Kidney epithelial cell (primary cell): ENCODE results near the gene TBC1D17. TPM values are rescaled to one million over a fixed set of nuclear protein-coding genes. Genes with fewer than 3 reads are reported as not detected.

Experiments
- DNase-seq: peaks from one replicate; pipeline ENCODE4 v3.0.0-alpha.2; 2010; ENCODE audit warnings: low read depth
- H3K27me3 ChIP-seq: 2 replicates; pipeline ENCODE4 v1.6.0; 2011; ENCODE audit warnings: low read length; ENCODE audit not compliant: control insufficient read depth, insufficient read depth
- H3K36me3 ChIP-seq: 2 replicates; pipeline ENCODE4 v1.5.1; 2011; ENCODE audit warnings: low read length; ENCODE audit not compliant: control insufficient read depth, insufficient read depth
- H3K4me3 ChIP-seq: 2 replicates; pipeline ENCODE4 v1.5.1; 2011; ENCODE audit warnings: low read depth, mild to moderate bottlenecking, control low read depth, low read length
- total RNA-seq: library from RNA; depleted of rRNA; stranded (reverse); fragments of >200 nt; gene quantifications from 2 replicates; pipeline ENCODE4 v1.2.3, GENCODE V29; 2015
- TF ChIP-seq, protein P1 (sequence below): IDR thresholded peaks from 2 replicates; pipeline ENCODE4 v1.5.1; 2011; ENCODE audit warnings: mild to moderate bottlenecking, moderate library complexity, low read length, control low read depth, inconsistent platforms; ENCODE audit not compliant: insufficient read depth, poor library complexity, severe bottlenecking

TBC1D17 gene
- total RNA-seq, 1 donor from 2014 or later, result 17.4 TPM

DNA sequence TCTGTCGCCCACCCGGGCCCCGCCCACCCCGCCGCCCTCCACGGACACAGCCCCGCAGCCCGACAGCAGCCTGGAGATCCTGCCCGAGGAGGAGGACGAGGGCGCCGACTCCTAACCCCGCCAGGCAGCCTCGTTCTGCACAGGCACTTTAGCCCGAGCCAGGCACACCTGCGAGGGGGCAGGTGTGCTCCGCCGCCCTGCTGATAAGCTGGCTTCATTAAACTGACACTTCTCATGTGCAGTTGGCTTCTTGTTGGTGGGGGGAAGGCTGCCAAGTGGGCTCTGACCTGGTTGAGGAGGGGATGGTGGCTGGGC is 11.0 kb downstream of the TBC1D17 start:
- TF ChIP-seq, protein P1, sequence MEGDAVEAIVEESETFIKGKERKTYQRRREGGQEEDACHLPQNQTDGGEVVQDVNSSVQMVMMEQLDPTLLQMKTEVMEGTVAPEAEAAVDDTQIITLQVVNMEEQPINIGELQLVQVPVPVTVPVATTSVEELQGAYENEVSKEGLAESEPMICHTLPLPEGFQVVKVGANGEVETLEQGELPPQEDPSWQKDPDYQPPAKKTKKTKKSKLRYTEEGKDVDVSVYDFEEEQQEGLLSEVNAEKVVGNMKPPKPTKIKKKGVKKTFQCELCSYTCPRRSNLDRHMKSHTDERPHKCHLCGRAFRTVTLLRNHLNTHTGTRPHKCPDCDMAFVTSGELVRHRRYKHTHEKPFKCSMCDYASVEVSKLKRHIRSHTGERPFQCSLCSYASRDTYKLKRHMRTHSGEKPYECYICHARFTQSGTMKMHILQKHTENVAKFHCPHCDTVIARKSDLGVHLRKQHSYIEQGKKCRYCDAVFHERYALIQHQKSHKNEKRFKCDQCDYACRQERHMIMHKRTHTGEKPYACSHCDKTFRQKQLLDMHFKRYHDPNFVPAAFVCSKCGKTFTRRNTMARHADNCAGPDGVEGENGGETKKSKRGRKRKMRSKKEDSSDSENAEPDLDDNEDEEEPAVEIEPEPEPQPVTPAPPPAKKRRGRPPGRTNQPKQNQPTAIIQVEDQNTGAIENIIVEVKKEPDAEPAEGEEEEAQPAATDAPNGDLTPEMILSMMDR, result no peak
- H3K27me3 ChIP-seq, result peaks cover 8% of the 10 kb centered on the region
- DNase-seq, result no peak

DNA sequence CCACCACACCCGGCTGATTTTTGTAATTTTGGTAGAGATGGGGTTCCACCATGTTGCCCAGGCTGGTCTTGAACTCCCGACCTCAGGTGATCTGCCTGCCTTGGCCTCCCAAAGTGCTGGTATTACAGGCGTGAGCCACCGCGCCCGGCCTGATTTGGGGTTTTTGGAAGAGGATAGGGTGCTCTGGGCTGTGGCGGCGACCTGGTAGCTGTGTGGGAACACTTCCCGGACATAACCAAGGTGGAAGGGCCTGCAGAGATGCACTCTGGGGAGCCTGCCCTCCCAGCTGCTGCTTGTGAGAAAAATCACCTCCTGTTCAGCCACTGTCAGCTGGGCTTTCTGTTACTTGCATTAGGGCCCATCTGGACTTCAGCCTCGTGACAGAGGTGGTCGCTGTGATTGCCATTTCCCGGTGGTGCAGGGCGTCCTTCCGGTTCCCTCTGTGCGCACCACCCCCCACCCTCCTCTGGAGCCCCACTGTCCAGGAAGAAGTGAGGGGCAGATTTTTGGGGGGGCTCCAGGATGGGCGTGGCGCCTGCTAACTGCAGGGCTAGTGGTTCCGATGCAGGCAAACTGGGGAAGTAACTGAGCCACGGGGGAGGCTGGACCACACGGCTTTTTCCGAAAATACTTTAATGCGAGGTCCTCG is 11.7 kb downstream of the TBC1D17 start:
- H3K4me3 ChIP-seq, result no peak overlapping the region
- TF ChIP-seq, protein P1, result no peak
- H3K36me3 ChIP-seq, result no peaks in the 10 kb centered on the region
- H3K27me3 ChIP-seq, result peaks cover 8% of the 10 kb centered on the region
- no peak for DNase-seq

More for the DNA sequence above, 11.0 kb downstream of the TBC1D17 start:
- Histone ChIP-seq H3K4me3 (no peak overlapping the region), H3K36me3 (peaks cover 1% of the 10 kb centered on the region)

GRCh38 chr19:49889687-49890348 is 12.3 kb downstream of the TBC1D17 start:
- H3K4me3 ChIP-seq, result peak overlapping the region; percentile 23
- DNase-seq, result no peak

DNA sequence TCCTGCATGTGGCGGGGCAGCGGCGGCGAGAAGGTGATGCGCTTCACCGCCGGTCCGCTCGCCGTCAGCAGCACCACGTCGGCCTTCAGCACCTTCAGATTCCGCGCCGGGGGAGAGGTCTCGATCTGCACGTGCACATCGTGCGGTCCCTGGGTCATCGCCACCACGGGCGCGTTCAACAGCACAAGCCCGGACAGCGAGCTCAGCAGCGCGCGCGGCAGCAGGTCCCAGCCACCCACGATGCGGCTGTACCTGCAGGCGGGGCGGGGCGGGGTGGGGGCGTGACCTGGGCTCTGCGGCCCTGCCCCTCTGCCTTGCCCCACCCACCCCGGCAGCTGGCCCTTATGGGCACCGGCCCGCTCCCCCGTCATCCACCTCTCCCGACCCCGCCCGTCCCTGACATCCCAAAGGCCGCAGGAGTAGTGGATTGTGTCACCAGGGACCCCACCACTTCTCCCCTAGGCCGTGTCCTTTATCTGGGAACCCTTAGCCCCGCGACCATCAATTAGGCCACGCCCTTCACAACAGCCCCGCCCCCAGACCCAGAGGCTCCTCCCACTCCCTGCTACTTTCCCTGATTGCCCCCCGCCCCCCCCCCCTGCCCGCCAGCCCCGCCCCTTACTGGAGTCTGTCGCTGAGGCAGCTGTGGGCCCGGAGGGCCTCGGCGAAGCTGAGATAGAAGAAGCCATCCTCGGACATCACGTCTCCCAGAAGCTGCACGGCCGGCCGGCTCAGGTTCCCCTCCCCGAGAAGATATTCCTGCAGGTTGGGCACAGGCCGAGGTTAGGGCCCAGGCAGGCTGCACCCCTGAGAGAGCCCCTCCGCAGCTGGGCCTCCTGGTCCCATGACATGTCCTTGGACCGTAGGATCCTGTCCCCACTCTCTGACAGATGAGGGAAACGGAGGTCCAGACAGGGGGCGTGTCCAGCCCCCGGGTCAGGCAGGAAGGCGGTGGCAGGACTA is 13.1 kb downstream of the TBC1D17 start:
- Histone ChIP-seq H3K36me3 (no peaks in the 10 kb centered on the region), H3K27me3 (peaks cover 8% of the 10 kb centered on the region), H3K4me3 (peak overlapping the region; percentile 23)
- DNase-seq, result no peak
- TF ChIP-seq, protein P1, result no peak

More at GRCh38 chr19:49889687-49890348, 12.3 kb downstream of the TBC1D17 start:
- TF ChIP-seq, protein P1, result peak; percentile 69
- no peaks in the 10 kb centered on the region for H3K36me3 ChIP-seq
- peaks cover 8% of the 10 kb centered on the region for H3K27me3 ChIP-seq

GRCh38 chr19:49891393-49891792 is 13.9 kb downstream of the TBC1D17 start:
- DNase-seq, result no peak
- peaks cover 8% of the 10 kb centered on the region for H3K27me3 ChIP-seq
- TF ChIP-seq, protein P1, result no peak
- H3K4me3 ChIP-seq, result no peak overlapping the region
- H3K36me3 ChIP-seq, result no peaks in the 10 kb centered on the region
